Fibroblast of lung (primary cell): Measurements from ENCODE around the gene SCUBE3. TPM values are rescaled to one million over a fixed set of nuclear protein-coding genes. Genes with fewer than 3 reads are reported as not detected.
A peak's percentile ranks its signal among the peaks of the same experiment; 100 is the strongest.

Experiments
- DNase-seq, 2 donors: peaks; one replicate each; pipeline versions ENCODE4 v3.0.0 to v3.0.0-alpha.2; 2010; ENCODE audit warnings: low read depth in 2 of 2
- H2AFZ ChIP-seq: 2 replicates; pipeline ENCODE4 v1.5.1; 2012; ENCODE audit warnings: low read length, control low read depth, inconsistent platforms
- H3K27ac ChIP-seq: 2 replicates; pipeline ENCODE4 v1.5.1; 2011; ENCODE audit warnings: low read length, control low read depth; ENCODE audit not compliant: insufficient read depth
- H3K27me3 ChIP-seq: 2 replicates; pipeline ENCODE4 v1.5.1; 2011; ENCODE audit warnings: mild to moderate bottlenecking, low read length; ENCODE audit not compliant: control insufficient read depth, insufficient read depth
- H3K36me3 ChIP-seq: 2 replicates; pipeline ENCODE4 v1.5.1; 2011; ENCODE audit warnings: low read length; ENCODE audit not compliant: control insufficient read depth, insufficient read depth
- H3K4me1 ChIP-seq: 2 replicates; pipeline ENCODE4 v1.5.1; 2011; ENCODE audit warnings: low read length; ENCODE audit not compliant: control insufficient read depth, insufficient read depth; ENCODE audit errors: extremely low read depth
- H3K4me2 ChIP-seq: 2 replicates; pipeline ENCODE4 v1.5.1; 2011; ENCODE audit warnings: low read length, control low read depth; ENCODE audit not compliant: insufficient read depth; ENCODE audit errors: extremely low read depth
- H3K4me3 ChIP-seq, 4 experiments: fragments of 200-600 bp in 1 of 4; sonication (generic) in 1 of 4; replicated peaks in 1 of 4; 2 replicates each; pipeline ENCODE4 v1.5.1; 2011 to 2016; ENCODE audit warnings: low read length in 4 of 4, low read depth in 3 of 4, mild to moderate bottlenecking in 3 of 4, control low read depth in 2 of 4, inconsistent platforms in 1 of 4, mixed read lengths in 1 of 4; ENCODE audit not compliant: insufficient read depth in 1 of 4; ENCODE audit errors: control extremely low read depth in 1 of 4
- H3K79me2 ChIP-seq: 2 replicates; pipeline ENCODE4 v1.5.1; 2012; ENCODE audit warnings: mild to moderate bottlenecking, low read length, inconsistent platforms; ENCODE audit not compliant: control insufficient read depth, insufficient read depth
- H3K9ac ChIP-seq: 2 replicates; pipeline ENCODE4 v1.5.1; 2011; ENCODE audit warnings: mild to moderate bottlenecking, low read length, control low read depth; ENCODE audit not compliant: insufficient read depth
- H3K9me3 ChIP-seq: 2 replicates; pipeline ENCODE4 v1.5.1; 2012; ENCODE audit warnings: low read depth, low read length; ENCODE audit not compliant: control insufficient read depth, insufficient read depth
- H4K20me1 ChIP-seq: 2 replicates; pipeline ENCODE4 v1.5.1; 2011; ENCODE audit warnings: low read length; ENCODE audit not compliant: control insufficient read depth, insufficient read depth; ENCODE audit errors: extremely low read depth
- CTCF ChIP-seq, 2 donors: IDR thresholded peaks in 1 of 2; conservative IDR thresholded peaks in 1 of 2; 1 replicate in 1 of 2; 2 replicates in 1 of 2; pipeline ENCODE4 v1.5.1; 2011 to 2012; ENCODE audit warnings: low read length in 2 of 2, control low read depth in 1 of 2, inconsistent platforms in 1 of 2, low read depth in 1 of 2, mild to moderate bottlenecking in 1 of 2
- EZH2 ChIP-seq: IDR thresholded peaks from 2 replicates; pipeline ENCODE4 v1.5.1; 2012; ENCODE audit warnings: low read length, control low read depth, mild to moderate bottlenecking; ENCODE audit errors: missing control alignments
- polyA plus RNA-seq, 2 donors: library from polyadenylated mRNA; depleted of rRNA in 1 of 2; stranded (reverse) in 1 of 2; unstranded in 1 of 2; fragments of >200 nt; gene quantifications; 2 replicates each; pipeline ENCODE4 v1.2.1, GENCODE V29; 2011 to 2012; ENCODE audit warnings: missing spikeins in 1 of 2
- total RNA-seq: library from RNA; depleted of rRNA; stranded (reverse); fragments of >200 nt; gene quantifications from 2 replicates; pipeline ENCODE4 v1.2.1, GENCODE V29; 2014

SCUBE3 gene
- total and polyA plus RNA-seq, 2 donors (not counting 1 experiment from before 2014, with no cell fraction given), result under 0.01 to 1.2 TPM

GRCh38 chr6:35258858-35259193, 45.1 kb downstream of the SCUBE3 start:
- peak overlapping the region; percentile 96 for H3K9ac ChIP-seq
- H3K27ac ChIP-seq, result peak overlapping the region; percentile 99
- H3K79me2 ChIP-seq, result peaks cover 10% of the 10 kb centered on the region
- H3K4me3 ChIP-seq, result peak overlapping the region; percentile 79 to 93 (median 84)
- H3K27me3 ChIP-seq, result no peaks in the 10 kb centered on the region
- TF ChIP-seq CTCF (conservative IDR thresholded peaks at IDR 0.05 in 1 of 2, IDR thresholded peaks at IDR 0.05 in 1 of 2; ENCODE audit: low read depth in 1 of 2, low read length in 2 of 2), result no peak
- TF ChIP-seq EZH2, result no peak
- DNase-seq, result peak; percentile 60 to 66
- H3K4me2 ChIP-seq, result peak overlapping the region; percentile 83
- H3K36me3 ChIP-seq, result no peaks in the 10 kb centered on the region
- H3K4me1 ChIP-seq, result no peaks in the 10 kb centered on the region
- H2AFZ ChIP-seq, result peak overlapping the region; percentile 75
- H4K20me1 ChIP-seq, result no peaks in the 10 kb centered on the region
- H3K9me3 ChIP-seq, result no peaks in the 10 kb centered on the region

GRCh38 chr6:35259194-35259947, 45.6 kb downstream of the SCUBE3 start, which contains the start of gene ZNF76:
Gene ZNF76 (plus strand): TSS chr6:35259735. CDS start chr6:35281152, 21,417 bp downstream.
- no peaks in the 10 kb centered on the region for H3K4me1 ChIP-seq
- H3K9me3 ChIP-seq, result no peaks in the 10 kb centered on the region
- H3K9ac ChIP-seq, result peak within 1 kb of the TSS; percentile 96

More at GRCh38 chr6:35259194-35259947, 45.6 kb downstream of the SCUBE3 start, which contains the start of gene ZNF76:
- H4K20me1 ChIP-seq, result no peaks in the 10 kb centered on the region
- H3K79me2 ChIP-seq, result peaks cover 9% of the 10 kb centered on the region
- TF ChIP-seq CTCF (conservative IDR thresholded peaks at IDR 0.05 in 1 of 2, IDR thresholded peaks at IDR 0.05 in 1 of 2; ENCODE audit: low read depth in 1 of 2, low read length in 2 of 2), result no peak
- TF ChIP-seq EZH2, result no peak
- H2AFZ ChIP-seq, result peak within 1 kb of the TSS; percentile 75
- no peaks in the 10 kb centered on the region for H3K27me3 ChIP-seq
- H3K4me3 ChIP-seq, result peak within 1 kb of the TSS; percentile 79 to 93 (median 86)
- H3K27ac ChIP-seq, result peak within 1 kb of the TSS; percentile 99
- H3K4me2 ChIP-seq, result peak within 1 kb of the TSS; percentile 86
- no peaks in the 10 kb centered on the region for H3K36me3 ChIP-seq
- peak; percentile 93 to 97 for DNase-seq
